Measurements from ENCODE around the gene TMPRSS12.
"Not testable (repeated sequence)": the region's sequence is repeated elsewhere in the genome, so short reads cannot be mapped to it uniquely, and the experiment has no call there.

The TMPRSS12 gene

DNA sequence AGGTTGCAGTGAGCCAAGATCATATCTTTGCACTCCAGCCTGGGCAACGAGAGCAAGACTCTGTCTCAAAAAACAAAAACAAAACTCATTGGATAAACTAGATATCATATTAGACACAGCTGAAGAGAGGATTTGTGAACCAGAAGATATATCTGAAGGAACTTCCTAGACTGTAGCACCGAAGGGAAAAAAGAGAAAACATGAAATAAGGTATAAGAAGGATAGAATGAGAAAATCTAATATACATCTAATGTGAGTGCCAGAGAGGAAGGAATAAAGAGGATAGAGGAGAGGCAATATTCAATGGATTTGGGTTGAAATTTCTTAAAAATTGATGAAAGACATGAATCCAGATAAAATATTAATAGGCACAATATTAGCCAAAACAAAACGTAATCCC is 22.5 kb downstream of the TMPRSS12 start:
- DNase-seq (ENCODE audit: low spot score): no peak
- H3K27ac ChIP-seq: no peak overlapping the region
- TF ChIP-seq, protein P1, sequence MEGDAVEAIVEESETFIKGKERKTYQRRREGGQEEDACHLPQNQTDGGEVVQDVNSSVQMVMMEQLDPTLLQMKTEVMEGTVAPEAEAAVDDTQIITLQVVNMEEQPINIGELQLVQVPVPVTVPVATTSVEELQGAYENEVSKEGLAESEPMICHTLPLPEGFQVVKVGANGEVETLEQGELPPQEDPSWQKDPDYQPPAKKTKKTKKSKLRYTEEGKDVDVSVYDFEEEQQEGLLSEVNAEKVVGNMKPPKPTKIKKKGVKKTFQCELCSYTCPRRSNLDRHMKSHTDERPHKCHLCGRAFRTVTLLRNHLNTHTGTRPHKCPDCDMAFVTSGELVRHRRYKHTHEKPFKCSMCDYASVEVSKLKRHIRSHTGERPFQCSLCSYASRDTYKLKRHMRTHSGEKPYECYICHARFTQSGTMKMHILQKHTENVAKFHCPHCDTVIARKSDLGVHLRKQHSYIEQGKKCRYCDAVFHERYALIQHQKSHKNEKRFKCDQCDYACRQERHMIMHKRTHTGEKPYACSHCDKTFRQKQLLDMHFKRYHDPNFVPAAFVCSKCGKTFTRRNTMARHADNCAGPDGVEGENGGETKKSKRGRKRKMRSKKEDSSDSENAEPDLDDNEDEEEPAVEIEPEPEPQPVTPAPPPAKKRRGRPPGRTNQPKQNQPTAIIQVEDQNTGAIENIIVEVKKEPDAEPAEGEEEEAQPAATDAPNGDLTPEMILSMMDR (IDR thresholded peaks at IDR 0.05): no peak
- no peak overlapping the region for H3K4me3 ChIP-seq

DNA sequence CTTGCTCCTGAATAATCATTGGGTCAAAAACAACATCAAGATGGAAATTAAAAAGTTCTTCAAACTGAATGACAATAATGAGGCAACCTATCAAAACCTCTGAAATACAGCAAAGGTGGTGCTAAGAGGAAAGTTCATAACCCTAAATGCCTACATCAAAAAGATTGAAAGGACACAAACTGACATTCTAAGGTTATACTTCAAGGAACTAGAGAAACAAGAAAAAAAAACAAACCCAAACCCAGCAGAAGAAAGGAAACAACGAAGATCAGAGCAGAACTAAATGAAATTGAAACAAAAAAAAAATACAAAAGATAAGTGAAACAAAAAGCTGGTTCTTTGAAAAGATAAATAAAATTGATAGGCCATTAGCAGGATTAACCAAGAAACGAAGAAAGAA is 26.2 kb downstream of the TMPRSS12 start:
- H3K27ac ChIP-seq; DNase-seq (ENCODE audit: low spot score); H3K4me3 ChIP-seq: not testable (repeated sequence)

DNA sequence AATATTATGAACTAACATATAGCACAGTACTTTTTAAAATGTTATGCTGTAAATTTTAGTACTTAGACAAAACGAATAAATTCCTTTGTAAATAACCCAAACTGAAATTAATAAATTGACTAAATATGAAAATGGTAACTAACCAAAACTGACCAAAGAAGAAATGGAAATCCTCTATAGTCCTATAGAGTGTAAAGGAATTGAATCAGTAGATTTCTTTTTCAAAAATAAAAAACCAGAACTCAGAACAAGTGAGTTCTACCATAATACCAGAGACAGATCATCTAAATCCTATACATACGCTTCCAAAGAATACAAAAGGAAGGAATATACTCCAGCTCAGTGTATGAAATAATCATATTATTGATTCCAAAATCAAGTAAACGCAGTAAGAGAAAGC is 39.8 kb downstream of the TMPRSS12 start:
- H3K27ac ChIP-seq: no peak overlapping the region
- no peak for DNase-seq (ENCODE audit: low spot score)
- no peak overlapping the region for H3K4me3 ChIP-seq
- TF ChIP-seq, protein P1 (IDR thresholded peaks at IDR 0.05): no peak

DNA sequence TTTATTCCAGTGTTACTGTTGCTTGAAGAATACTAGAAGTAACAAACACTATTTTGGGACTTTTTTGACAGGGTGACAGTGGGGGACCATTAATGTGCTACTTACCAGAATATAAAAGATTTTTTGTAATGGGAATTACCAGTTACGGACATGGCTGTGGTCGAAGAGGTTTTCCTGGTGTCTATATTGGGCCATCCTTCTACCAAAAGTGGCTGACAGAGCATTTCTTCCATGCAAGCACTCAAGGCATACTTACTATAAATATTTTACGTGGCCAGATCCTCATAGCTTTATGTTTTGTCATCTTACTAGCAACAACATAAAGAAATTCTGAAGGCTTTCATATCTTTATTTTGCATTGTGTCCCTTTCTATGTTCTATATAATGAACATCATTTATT is 44.5 kb downstream of the TMPRSS12 start:
- H3K27ac ChIP-seq: no peak overlapping the region
- H3K4me3 ChIP-seq: no peak overlapping the region
- no peak for DNase-seq (ENCODE audit: low spot score)
- TF ChIP-seq, protein P1 (IDR thresholded peaks at IDR 0.05): no peak

GRCh38 chr12:50888666-50889065 is 45.9 kb downstream of the TMPRSS12 start:
- no peak for DNase-seq (ENCODE audit: low spot score)
- Histone ChIP-seq H3K4me3 (no peak overlapping the region), H3K27ac (no peak overlapping the region)
- TF ChIP-seq, protein P1 (IDR thresholded peaks at IDR 0.05): no peak

- TF ChIP-seq, protein P1 (IDR thresholded peaks at IDR 0.05): no peak
- no peak for DNase-seq (ENCODE audit: low spot score)
- Histone ChIP-seq H3K27ac (no peak overlapping the region), H3K4me3 (no peak overlapping the region)
Measured at GRCh38 chr12:50894241-50894640, 51.5 kb downstream of the TMPRSS12 start.

DNA sequence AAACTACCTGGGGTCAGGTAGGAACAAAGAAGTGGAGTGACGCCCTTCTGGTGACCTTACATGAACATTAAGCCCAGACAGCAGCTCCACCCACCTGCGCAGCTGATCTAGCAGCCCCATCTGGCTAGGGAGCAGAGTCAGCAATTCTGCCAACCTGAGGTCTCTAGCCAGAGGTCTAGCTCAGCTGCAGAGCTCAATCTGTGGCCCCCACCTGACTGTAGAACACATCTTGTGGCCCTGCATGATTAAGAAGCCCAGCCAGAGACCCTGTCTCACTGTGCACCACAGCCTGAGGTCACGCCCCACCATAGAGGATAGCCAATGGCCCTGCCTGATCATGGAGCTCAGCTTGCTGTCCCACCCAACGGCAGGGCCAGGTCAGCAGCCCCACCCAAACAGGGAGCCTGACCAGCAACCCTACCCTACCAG is 59.0 kb downstream of the TMPRSS12 start:
- Histone ChIP-seq H3K4me3 (no peak overlapping the region), H3K27ac (no peak overlapping the region)
- TF ChIP-seq, protein P1 (IDR thresholded peaks at IDR 0.05): no peak
- DNase-seq (ENCODE audit: low spot score): no peak

GRCh38 chr12:50908479-50908878 is 65.8 kb downstream of the TMPRSS12 start:
- not testable (repeated sequence) for H3K4me3 ChIP-seq; DNase-seq (ENCODE audit: low spot score); H3K27ac ChIP-seq

DNA sequence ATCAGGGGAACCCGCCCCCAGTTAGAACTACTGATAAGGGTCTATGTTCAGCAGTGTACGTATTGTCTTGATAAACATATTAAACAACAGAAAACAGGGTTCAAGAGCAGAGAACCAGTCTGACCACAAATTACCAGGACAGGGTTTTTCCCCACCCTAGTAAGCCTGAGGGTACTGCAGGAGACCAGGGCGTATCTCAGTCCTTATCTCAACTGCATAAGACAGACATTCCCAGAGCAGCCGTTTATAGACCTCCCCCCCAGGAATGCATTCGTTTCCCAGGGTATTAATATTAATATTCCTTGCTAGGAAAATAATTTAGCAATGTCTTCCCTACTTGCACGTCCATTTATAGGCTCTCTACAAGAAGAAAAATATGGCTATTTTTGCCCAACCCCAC is 69.6 kb downstream of the TMPRSS12 start:
- H3K27ac ChIP-seq; H3K4me3 ChIP-seq; DNase-seq (ENCODE audit: low spot score): not testable (repeated sequence)
